Activated T-helper 2 cell treated with anti-CD3 and anti-CD28 coated beads, Interferon-gamma antibody, Interleukin-2, Interleukin-4, amounts not matched to agents 10 μg/mL and 5 μg/mL and 100 μg/mL, durations not matched to agents 14 hours and 24 hours and 36 hours (primary cell): ENCODE measurements around the gene HDAC10. TPM values are rescaled to one million over a fixed set of nuclear protein-coding genes. Genes with fewer than 3 reads are reported as not detected.

Source experiments
- DNase-seq: peaks from one replicate; pipeline ENCODE4 v3.0.0; 2021; ENCODE audit warnings: low spot score
- H3K27ac Mint-ChIP-seq: one replicate; pipeline ENCODE4 v1.8.0; 2021; ENCODE audit warnings: mixed read lengths
- H3K27me3 Mint-ChIP-seq: one replicate; pipeline ENCODE4 v1.8.0; 2021; ENCODE audit warnings: low read depth, mixed read lengths
- H3K36me3 Mint-ChIP-seq: one replicate; pipeline ENCODE4 v1.8.0; 2021; ENCODE audit warnings: low read depth, mixed read lengths
- H3K4me1 Mint-ChIP-seq: one replicate; pipeline ENCODE4 v1.8.0; 2021; ENCODE audit warnings: low read depth, mixed read lengths
- H3K4me3 Mint-ChIP-seq: one replicate; pipeline ENCODE4 v1.8.0; 2021; ENCODE audit warnings: low read depth, mild to moderate bottlenecking, moderate library complexity, mixed read lengths
- H3K9me3 Mint-ChIP-seq: one replicate; pipeline ENCODE4 v1.8.0; 2021; ENCODE audit warnings: mixed read lengths
- intact Hi-C: fragments of 100-400 bp; cut with micrococcal nuclease; formaldehyde crosslinking; loops from one replicate; pipeline ENCODE4 v1.15.1; 2023
- total RNA-seq: library from RNA; stranded (reverse); gene quantifications from 2 replicates; pipeline ENCODE4 v1.2.3, GENCODE V29; 2022

Gene HDAC10
- total RNA-seq, 1 donor from 2014 or later: 60.0 TPM

GRCh38 chr22:50226063-50226874 lies 24.8 kb downstream of the HDAC10 start:
- H3K9me3 Mint-ChIP-seq: no peaks in the 10 kb centered on the region
- no peaks in the 10 kb centered on the region for H3K27me3 Mint-ChIP-seq
- H3K4me3 Mint-ChIP-seq: no peak overlapping the region
- no peak for DNase-seq
- no peaks in the 10 kb centered on the region for H3K4me1 Mint-ChIP-seq
- intact Hi-C loops: no loop called here
- peaks cover 39% of the 10 kb centered on the region for H3K36me3 Mint-ChIP-seq
- no peak overlapping the region for H3K27ac Mint-ChIP-seq

GRCh38 chr22:50225200-50225969 lies 25.7 kb downstream of the HDAC10 start:
- Mint-ChIP-seq H3K27me3 (no peaks in the 10 kb centered on the region), H3K9me3 (no peaks in the 10 kb centered on the region), H3K36me3 (peaks cover 45% of the 10 kb centered on the region), H3K27ac (no peak overlapping the region), H3K4me3 (no peak overlapping the region), H3K4me1 (no peaks in the 10 kb centered on the region)
- no peak for DNase-seq
- intact Hi-C loops: no loop called here

- DNase-seq: no peak
- no peaks in the 10 kb centered on the region for H3K27me3 Mint-ChIP-seq
- H3K9me3 Mint-ChIP-seq: no peaks in the 10 kb centered on the region
- H3K27ac Mint-ChIP-seq: no peak overlapping the region
- H3K4me3 Mint-ChIP-seq: no peak overlapping the region
- intact Hi-C loops: no loop called here
- H3K4me1 Mint-ChIP-seq: no peaks in the 10 kb centered on the region
- peaks cover 44% of the 10 kb centered on the region for H3K36me3 Mint-ChIP-seq
Observed at GRCh38 chr22:50224071-50224470, 27.0 kb downstream of the HDAC10 start.

DNA sequence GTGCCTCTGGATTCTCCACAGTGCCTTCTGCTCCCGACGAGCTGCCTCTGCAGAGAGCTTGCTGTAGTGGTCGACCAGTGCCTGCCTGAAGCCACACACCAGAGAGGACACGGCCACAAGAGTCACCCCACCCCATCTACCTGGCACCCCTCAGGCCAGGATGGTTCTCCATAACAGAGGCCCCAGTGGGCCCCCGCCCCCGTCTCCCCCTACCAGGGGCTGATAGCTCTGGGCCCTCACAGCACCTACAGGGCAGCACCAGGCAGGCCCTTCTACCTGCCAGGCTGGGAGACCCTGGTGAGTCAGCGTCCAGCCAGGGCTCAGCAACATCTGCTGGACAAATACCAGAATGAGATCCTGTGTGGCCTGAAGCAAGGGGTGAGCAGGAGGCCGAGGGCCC lies 28.6 kb downstream of the HDAC10 start:
- Mint-ChIP-seq H3K27ac (no peak overlapping the region), H3K4me3 (no peak overlapping the region), H3K27me3 (no peaks in the 10 kb centered on the region), H3K36me3 (peaks cover 37% of the 10 kb centered on the region), H3K4me1 (no peaks in the 10 kb centered on the region), H3K9me3 (no peaks in the 10 kb centered on the region)
- DNase-seq: no peak
- intact Hi-C loops: no loop called here

DNA sequence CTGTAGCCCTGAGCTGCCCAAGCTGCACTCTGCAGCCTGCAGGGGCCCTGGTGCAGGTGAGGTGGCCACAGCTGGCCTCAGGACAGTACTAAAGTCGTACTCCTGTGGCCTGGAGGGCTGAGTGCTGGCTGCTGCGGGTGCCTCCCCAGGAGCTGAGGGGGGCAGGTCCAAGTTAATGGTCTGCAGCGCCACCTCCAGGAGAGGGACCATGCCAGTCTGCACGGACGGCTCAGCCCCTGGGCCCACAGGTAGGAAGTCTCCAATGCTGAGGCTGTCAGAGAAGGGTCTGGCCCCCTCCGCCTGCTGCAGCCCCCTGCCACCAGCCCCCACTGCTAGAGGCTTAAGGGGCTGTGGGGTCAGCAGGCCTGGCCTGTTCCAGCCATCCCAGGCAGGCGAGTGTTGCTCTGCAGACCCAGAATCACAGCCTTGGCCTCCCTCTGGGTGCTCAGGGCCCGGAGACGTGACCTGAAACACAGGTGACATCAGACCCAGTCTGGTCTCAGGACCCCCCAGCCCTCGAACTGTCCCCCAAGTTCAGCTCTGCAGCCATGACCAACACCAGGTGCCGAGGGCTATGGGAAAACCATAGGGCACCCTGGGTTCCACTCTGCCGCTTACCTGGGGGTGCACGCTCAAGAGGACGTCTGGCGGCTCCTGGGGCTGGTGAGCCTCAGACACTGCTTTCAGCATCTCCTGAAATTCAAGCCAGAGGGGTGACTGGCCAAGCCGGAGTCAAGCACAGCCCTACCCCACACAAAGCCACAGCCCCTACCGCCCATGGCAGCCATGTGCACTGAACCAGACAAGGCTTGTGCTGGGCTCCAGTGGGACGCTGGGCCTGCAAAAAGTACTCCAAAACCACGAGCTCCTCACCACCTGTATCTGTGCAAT lies 29.4 kb downstream of the HDAC10 start:
- Mint-ChIP-seq H3K36me3 (peaks cover 40% of the 10 kb centered on the region), H3K27me3 (no peaks in the 10 kb centered on the region)

DNA sequence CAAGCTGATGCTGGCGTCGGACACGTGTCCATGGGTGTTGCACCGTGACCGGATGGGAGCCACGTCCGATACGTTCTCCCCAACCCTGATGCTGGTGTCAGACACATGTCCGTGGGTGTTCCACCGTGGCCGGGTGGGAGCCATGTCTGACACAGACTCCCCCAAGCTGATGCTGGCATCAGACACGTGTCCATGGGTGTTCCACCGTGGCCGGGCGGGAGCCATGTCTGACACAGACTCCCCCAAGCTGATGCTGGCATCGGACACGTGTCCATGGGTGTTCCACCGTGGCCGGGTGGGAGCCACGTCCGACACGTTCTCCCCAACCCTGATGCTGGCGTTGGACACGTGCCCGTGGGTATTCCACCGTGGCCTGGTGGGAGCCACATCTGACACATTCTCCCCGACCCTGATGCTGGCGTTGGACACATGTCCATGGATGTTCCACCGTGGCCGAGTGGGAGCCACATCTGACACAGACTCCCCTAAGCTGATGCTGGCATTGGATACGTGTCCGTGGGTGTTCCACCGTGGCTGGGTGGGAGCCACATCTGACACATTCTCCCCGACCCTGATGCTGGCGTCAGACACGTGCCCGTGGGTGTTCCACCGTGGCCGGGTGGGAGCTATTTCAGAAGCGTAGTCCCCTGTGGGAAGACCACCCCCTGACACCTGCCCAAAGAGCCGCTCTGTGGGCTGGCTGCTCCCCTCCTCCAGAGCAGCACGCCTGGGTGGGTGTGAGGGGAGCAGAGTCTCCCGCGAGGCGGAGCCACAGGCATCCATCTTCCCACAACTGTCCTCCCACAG lies 30.3 kb downstream of the HDAC10 start:
- Mint-ChIP-seq H3K9me3 (no peaks in the 10 kb centered on the region), H3K27me3 (no peaks in the 10 kb centered on the region), H3K4me3 (no peak overlapping the region), H3K36me3 (peaks cover 41% of the 10 kb centered on the region), H3K27ac (no peak overlapping the region), H3K4me1 (no peaks in the 10 kb centered on the region)
- intact Hi-C loops: no loop called here
- no peak for DNase-seq

More for the DNA sequence above, 29.4 kb downstream of the HDAC10 start:
- H3K9me3 Mint-ChIP-seq: no peaks in the 10 kb centered on the region
- H3K27ac Mint-ChIP-seq: no peak overlapping the region
- DNase-seq: no peak
- H3K4me3 Mint-ChIP-seq: no peak overlapping the region
- intact Hi-C loops: no loop called here
- H3K4me1 Mint-ChIP-seq: no peaks in the 10 kb centered on the region

DNA sequence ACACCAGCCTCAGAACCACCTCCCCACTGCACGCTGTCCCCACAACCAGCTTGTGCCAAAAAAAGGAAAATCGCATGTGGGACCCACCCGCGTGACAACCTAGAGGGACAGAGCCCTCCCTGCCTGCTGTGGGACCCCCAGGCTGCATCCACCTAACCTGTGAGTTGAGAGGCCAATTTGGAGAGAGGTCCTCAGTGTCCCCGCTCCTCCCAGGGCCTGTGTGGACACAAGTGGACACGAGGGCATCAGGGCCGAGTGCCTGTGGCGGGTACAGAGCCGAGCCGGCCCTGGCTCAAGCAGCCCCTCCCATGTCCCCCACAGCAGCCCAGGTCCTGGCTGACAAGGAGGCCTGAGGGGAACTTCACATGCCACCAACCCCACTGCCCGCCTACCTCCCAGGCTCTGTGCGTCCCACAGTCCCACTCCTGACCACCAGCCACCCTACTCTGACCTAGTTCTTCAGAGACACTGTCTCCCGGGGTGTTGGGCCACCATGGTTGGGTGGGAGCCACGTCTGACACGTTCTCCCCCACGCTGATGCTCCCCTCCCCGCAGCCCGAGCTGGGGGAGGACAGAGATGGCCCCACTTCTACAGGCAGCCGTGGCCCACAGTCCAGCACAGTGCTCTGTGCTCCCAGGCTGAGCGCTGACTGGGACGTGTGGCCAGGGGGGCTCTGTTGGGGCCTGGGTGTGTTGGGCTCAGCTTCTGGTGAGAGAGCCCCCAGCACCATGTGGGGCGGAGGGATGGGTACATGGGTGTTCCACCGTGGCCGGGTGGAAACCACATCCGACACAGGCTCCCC lies 31.1 kb downstream of the HDAC10 start:
- Mint-ChIP-seq H3K4me3 (no peak overlapping the region), H3K36me3 (peaks cover 44% of the 10 kb centered on the region), H3K4me1 (no peaks in the 10 kb centered on the region), H3K9me3 (no peaks in the 10 kb centered on the region), H3K27me3 (no peaks in the 10 kb centered on the region), H3K27ac (no peak overlapping the region)
- intact Hi-C loops: no loop called here
- no peak for DNase-seq

- H3K36me3 Mint-ChIP-seq: peaks cover 45% of the 10 kb centered on the region
- H3K4me3 Mint-ChIP-seq: no peak overlapping the region
- no peak overlapping the region for H3K27ac Mint-ChIP-seq
- H3K9me3 Mint-ChIP-seq: no peaks in the 10 kb centered on the region
- intact Hi-C loops: no loop called here
- H3K4me1 Mint-ChIP-seq: no peaks in the 10 kb centered on the region
- H3K27me3 Mint-ChIP-seq: no peaks in the 10 kb centered on the region
- DNase-seq: no peak
Observed at GRCh38 chr22:50218996-50219727, 31.9 kb downstream of the HDAC10 start.

DNA sequence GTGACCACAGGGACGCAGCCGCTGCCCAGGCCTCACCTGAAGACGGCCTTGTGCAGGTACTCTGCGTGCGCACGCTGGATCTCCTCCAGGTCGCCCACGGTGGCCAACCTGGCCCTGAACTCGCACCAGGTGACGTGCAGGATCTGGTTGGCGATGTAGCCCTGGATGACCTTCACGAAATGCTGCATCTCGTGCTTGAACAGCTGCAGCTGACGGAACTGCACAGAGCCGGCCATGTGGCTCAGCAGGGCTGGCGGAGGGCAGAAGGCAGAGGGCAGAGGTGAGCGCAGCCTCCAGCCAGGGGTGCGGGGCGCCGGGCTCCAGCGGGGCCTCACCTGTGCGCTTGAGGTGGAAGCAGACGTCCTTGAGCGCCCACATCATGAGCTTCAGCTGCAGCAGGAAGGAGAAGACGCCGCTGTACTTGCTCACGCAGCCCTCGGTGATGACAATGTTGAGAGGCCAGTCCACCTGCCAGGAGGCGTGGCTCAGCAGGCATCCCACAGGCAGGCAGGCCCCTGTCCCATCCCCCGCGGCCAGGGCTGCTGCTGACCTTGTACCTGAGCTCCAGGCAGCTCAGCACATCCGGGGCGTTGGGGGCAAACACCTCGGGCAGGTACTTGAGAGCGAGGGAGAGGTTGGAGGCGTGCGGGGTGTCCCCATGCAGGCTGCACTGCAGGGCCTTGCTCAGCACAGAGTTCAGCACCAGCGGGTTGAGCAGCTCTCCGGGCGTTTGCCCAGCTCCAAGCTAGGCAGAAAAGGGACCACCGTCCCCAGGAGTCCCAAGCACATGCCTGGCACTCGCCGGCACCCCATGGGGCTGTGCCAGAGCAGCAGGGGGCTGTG lies 32.7 kb downstream of the HDAC10 start:
- Mint-ChIP-seq H3K36me3 (peaks cover 46% of the 10 kb centered on the region), H3K4me1 (no peaks in the 10 kb centered on the region), H3K9me3 (no peaks in the 10 kb centered on the region), H3K27me3 (no peaks in the 10 kb centered on the region), H3K4me3 (no peak overlapping the region), H3K27ac (no peak overlapping the region)
- intact Hi-C loops: no loop called here
- DNase-seq: no peak

DNA sequence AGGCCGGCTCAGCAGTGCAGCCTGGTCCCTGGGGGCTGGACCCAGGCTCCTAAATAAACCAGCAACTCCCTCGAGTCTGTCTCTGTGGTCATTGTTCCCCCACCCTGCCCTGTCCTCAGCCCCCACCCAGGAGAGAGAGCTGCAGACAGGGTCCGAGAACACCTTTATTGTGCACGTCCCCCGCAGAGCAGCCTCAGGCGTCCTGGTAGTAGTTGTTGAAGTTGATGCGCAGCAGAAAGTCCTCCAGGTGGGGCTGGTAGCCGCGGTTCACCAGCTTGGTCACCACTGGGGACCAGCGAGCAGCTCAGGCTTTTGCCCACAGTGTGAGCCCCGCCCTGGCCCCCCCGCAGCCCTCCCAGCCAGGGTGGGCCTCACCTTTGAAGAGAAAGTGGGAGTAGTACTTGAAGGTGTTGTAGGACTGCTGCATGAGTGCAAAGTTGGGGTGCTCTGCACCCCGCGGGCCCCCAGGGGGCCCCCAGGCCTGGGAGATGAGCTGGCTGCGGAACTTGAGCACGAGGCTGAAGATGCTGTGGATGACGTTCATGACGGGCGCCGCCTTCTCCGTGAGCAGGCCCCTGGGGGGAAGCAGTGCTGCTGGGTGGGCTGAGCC lies 33.4 kb downstream of the HDAC10 start:
- Mint-ChIP-seq H3K4me1 (no peaks in the 10 kb centered on the region), H3K27me3 (no peaks in the 10 kb centered on the region), H3K4me3 (no peak overlapping the region), H3K9me3 (no peaks in the 10 kb centered on the region), H3K36me3 (peaks cover 46% of the 10 kb centered on the region), H3K27ac (no peak overlapping the region)
- DNase-seq: no peak
- intact Hi-C loops: no loop called here
